Measurements from ENCODE around the gene TMEM156.

GRCh38 chr4:39044956-39045826, 13.0 kb upstream of the TMEM156 start:
- TF ChIP-seq CTCF (conservative IDR thresholded peaks at IDR 0.05; ENCODE audit: low read depth, low read length) (no peak), POLR2A (IDR thresholded peaks at IDR 0.05; ENCODE audit: low read depth, low read length) (no peak; the same call in 1 of the 2 replicates), MXI1 (IDR thresholded peaks at IDR 0.05; ENCODE audit: borderline replicate concordance, low read depth, low read length) (no peak), SMC3 (IDR thresholded peaks at IDR 0.05; ENCODE audit: low read depth, low read length) (no peak), RAD21 (IDR thresholded peaks at IDR 0.05; ENCODE audit: low read length) (no peak), RFX5 (IDR thresholded peaks at IDR 0.05; ENCODE audit: low read depth, low read length) (no peak), RCOR1 (IDR thresholded peaks at IDR 0.05; ENCODE audit: insufficient replicate concordance, low read length) (no peak), FOS (IDR thresholded peaks at IDR 0.05; ENCODE audit: low read depth, low read length) (no peak), NFE2L2 (IDR thresholded peaks at IDR 0.05; ENCODE audit: low read depth, low read length) (no peak)

Measured in IMR-90 (cell line).